ENCODE data around the gene POU6F1. TPM values are rescaled to one million over a fixed set of nuclear protein-coding genes. Genes with fewer than 3 reads are reported as not detected.

Gene POU6F1
- polyA plus RNA-seq, 1 donor from 2014 or later = 12.4 TPM

GRCh38 chr12:51171884-51172514 is 45.9 kb downstream of the POU6F1 start:
- no peaks in the 10 kb centered on the region for H3K36me3 ChIP-seq (ENCODE audit: insufficient read depth, low read length)
- peak overlapping the region; percentile 75 for H3K4me3 ChIP-seq (ENCODE audit: low read length)
- H3K4me2 ChIP-seq (ENCODE audit: low read length) = peak overlapping the region; percentile 28
- H3K79me2 ChIP-seq (replicated peaks; ENCODE audit: insufficient read depth, low read length) = peaks cover 42% of the 10 kb centered on the region
- no peaks in the 10 kb centered on the region for H3K9me3 ChIP-seq (ENCODE audit: low read length)
- peak overlapping the region; percentile 87 for H2AFZ ChIP-seq (ENCODE audit: low read depth, low read length)
- TF ChIP-seq CTCF (IDR thresholded peaks at IDR 0.05; ENCODE audit: poor library complexity, severe bottlenecking) (no peak), RAD21 (conservative IDR thresholded peaks at IDR 0.05) (no peak), REST (IDR thresholded peaks at IDR 0.05; ENCODE audit: borderline replicate concordance) (no peak), EZH2 (IDR thresholded peaks at IDR 0.05; ENCODE audit: borderline replicate concordance, insufficient read depth, low read length, poor library complexity, severe bottlenecking) (no peak), TAF1 (IDR thresholded peaks at IDR 0.05; ENCODE audit: low read depth) (no peak), SMC3 (conservative IDR thresholded peaks at IDR 0.05; ENCODE audit: poor library complexity) (no peak), EP300 (conservative IDR thresholded peaks at IDR 0.05; ENCODE audit: poor library complexity, severe bottlenecking) (no peak)
- H3K9me2 ChIP-seq (ENCODE audit: insufficient read depth, low read length) = no peaks in the 10 kb centered on the region
- H3K27me3 ChIP-seq (ENCODE audit: insufficient read depth, low read depth, low read length) = no peaks in the 10 kb centered on the region
- H3K27ac ChIP-seq (ENCODE audit: low read length) = peak overlapping the region; percentile 96
- no peaks in the 10 kb centered on the region for H3F3A ChIP-seq (ENCODE audit: insufficient read depth, low read length, poor library complexity, severe bottlenecking)
- no peaks in the 10 kb centered on the region for H4K20me1 ChIP-seq (ENCODE audit: insufficient read depth)
- peak overlapping the region; percentile 88 for H3K9ac ChIP-seq (ENCODE audit: low read length)

GRCh38 chr12:51163795-51164194 is 54.1 kb downstream of the POU6F1 start:
- TF ChIP-seq EP300 (conservative IDR thresholded peaks at IDR 0.05; ENCODE audit: poor library complexity, severe bottlenecking) (no peak), MXI1 (conservative IDR thresholded peaks at IDR 0.05; ENCODE audit: poor library complexity, severe bottlenecking) (no peak), RAD21 (conservative IDR thresholded peaks at IDR 0.05) (no peak), EZH2 (IDR thresholded peaks at IDR 0.05; ENCODE audit: borderline replicate concordance, insufficient read depth, low read length, poor library complexity, severe bottlenecking) (no peak), SMC3 (conservative IDR thresholded peaks at IDR 0.05; ENCODE audit: poor library complexity) (no peak)
- Histone ChIP-seq H3K4me3 (ENCODE audit: low read length) (no peak overlapping the region), H3K27me3 (ENCODE audit: insufficient read depth, low read depth, low read length) (no peaks in the 10 kb centered on the region), H4K20me1 (ENCODE audit: insufficient read depth) (no peaks in the 10 kb centered on the region), H2AFZ (ENCODE audit: low read depth, low read length) (no peak overlapping the region), H3F3A (ENCODE audit: insufficient read depth, low read length, poor library complexity, severe bottlenecking) (no peaks in the 10 kb centered on the region), H3K27ac (ENCODE audit: low read length) (no peak overlapping the region), H3K4me2 (ENCODE audit: low read length) (no peak overlapping the region), H3K9ac (ENCODE audit: low read length) (no peak overlapping the region), H3K9me2 (ENCODE audit: insufficient read depth, low read length) (no peaks in the 10 kb centered on the region), H3K36me3 (ENCODE audit: insufficient read depth, low read length) (no peaks in the 10 kb centered on the region), H3K79me2 (replicated peaks; ENCODE audit: insufficient read depth, low read length) (peaks cover 32% of the 10 kb centered on the region), H3K9me3 (ENCODE audit: low read length) (no peaks in the 10 kb centered on the region)

Measured in neural cell (in vitro differentiated cells).